ENCODE data around the gene N4BP2L2. TPM values are rescaled to one million over a fixed set of nuclear protein-coding genes. Genes with fewer than 3 reads are reported as not detected.

The N4BP2L2 gene
- total and polyA plus RNA-seq, 2 of the 8 experiments (the other 6 are each of a cell fraction or from before 2014, with no cell fraction given): 14.6 to 67.6 TPM

DNA sequence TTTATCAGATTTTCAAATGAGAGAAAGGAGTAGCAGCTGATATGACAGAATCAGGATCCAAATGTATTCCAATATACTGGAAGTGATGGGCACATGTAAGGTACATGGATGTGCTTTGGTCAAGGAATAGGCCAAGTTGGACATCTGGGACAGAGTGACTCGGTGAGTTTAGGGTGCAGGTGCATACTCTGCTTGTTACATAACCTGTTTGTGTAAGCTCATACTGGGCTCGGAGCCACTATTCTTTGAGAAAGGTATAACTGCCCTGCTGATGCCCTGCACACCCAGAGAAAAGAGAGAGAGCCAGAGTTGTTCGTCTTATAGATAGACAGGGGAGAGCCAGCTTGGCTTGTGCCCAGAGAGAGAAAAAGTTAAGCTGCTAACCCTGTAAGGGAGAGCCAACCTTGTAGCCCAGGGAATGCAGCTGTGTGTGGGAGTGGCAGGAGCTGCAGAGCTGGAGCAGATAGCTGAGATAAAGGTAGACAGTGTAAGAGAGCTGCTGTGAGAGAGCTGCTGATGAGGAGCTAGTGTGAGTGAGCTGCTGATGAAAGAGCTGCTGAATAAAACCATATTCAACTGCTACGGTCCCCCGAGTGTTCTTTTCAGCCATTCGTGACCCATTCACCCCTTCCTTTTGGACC, 70.0 kb downstream of the N4BP2L2 start (continued):
- TF ChIP-seq CBX5 (IDR thresholded peaks at IDR 0.05; ENCODE audit: low read depth, low read length) (no peak), CTCF (IDR thresholded peaks at IDR 0.05; ENCODE audit: control extremely low read depth in 1 of 3, insufficient read depth in 1 of 3, low read depth in 1 of 3, low read length in 3 of 3) (no peak), KDM5A (IDR thresholded peaks at IDR 0.05; ENCODE audit: low read length) (no peak), CBX8 (IDR thresholded peaks at IDR 0.05; ENCODE audit: borderline replicate concordance, low read depth, low read length) (no peak), EZH2 (IDR thresholded peaks at IDR 0.05; ENCODE audit: low read depth, low read length, severe bottlenecking) (no peak)
